ENCODE measurements around the gene VRK1.

GRCh38 chr14:96821501-96821900 is 24.3 kb downstream of the VRK1 start:
- TF ChIP-seq, protein P1, sequence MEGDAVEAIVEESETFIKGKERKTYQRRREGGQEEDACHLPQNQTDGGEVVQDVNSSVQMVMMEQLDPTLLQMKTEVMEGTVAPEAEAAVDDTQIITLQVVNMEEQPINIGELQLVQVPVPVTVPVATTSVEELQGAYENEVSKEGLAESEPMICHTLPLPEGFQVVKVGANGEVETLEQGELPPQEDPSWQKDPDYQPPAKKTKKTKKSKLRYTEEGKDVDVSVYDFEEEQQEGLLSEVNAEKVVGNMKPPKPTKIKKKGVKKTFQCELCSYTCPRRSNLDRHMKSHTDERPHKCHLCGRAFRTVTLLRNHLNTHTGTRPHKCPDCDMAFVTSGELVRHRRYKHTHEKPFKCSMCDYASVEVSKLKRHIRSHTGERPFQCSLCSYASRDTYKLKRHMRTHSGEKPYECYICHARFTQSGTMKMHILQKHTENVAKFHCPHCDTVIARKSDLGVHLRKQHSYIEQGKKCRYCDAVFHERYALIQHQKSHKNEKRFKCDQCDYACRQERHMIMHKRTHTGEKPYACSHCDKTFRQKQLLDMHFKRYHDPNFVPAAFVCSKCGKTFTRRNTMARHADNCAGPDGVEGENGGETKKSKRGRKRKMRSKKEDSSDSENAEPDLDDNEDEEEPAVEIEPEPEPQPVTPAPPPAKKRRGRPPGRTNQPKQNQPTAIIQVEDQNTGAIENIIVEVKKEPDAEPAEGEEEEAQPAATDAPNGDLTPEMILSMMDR (IDR thresholded peaks at IDR 0.05), result no peak
- no peak for TF ChIP-seq POLR2A (IDR thresholded peaks at IDR 0.05)
- TF ChIP-seq POLR2AphosphoS5 (IDR thresholded peaks at IDR 0.05), result no peak
- no peak for TF ChIP-seq EP300 (IDR thresholded peaks at IDR 0.05)

Data from stomach (tissue), 4 donors.